ENCODE results near the gene PDSS1. TPM values are rescaled to one million over a fixed set of nuclear protein-coding genes. Genes with fewer than 3 reads are reported as not detected.

Gene PDSS1
- total and polyA plus RNA-seq, 11 donors, result 1.8 to 13.5 (median 5.6) TPM

DNA sequence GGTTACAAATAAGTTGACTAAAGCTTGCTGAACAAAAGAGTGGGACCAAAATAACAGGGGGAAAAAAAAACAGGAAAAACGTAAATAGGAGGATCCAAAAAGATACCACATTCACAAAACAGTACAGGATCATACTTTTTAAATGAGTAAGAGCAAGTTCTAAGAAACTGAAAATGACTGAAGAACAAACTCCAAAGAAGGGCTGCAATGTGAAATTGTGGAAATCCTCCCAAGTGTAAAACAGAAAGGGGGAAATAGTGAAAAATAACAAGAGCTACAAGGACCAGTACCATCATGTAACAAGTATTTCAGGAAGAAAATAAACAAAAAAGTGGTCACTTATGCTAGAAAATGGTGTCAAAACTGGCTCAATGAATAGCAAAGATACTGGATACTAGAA is 46.3 kb downstream of the PDSS1 start:
- 83 to 88% (median 86%) methylated on average over 1 of the region's 1 CpG for WGBS, 4 donors
- intact Hi-C loops (cut with DNase I), result no loop called here
- Histone ChIP-seq H3K36me3 (peaks cover 0 to 95% (median 70%) of the 10 kb centered on the region in 9 donors), H3K4me1 (peaks cover 0 to 23% (median 0%) of the 10 kb centered on the region in 12 donors), H3K27ac (peak overlapping the region in 1 of 12 donors; percentile 15), H3K4me3 (no peak overlapping the region), H3K9me3 (no peaks in the 10 kb centered on the region), H3K27me3 (no peaks in the 10 kb centered on the region)
- DNase-seq (no peak), ATAC-seq (no peak)
- no peak for TF ChIP-seq POLR2A (IDR thresholded peaks at IDR 0.05)
- TF ChIP-seq, protein P1, sequence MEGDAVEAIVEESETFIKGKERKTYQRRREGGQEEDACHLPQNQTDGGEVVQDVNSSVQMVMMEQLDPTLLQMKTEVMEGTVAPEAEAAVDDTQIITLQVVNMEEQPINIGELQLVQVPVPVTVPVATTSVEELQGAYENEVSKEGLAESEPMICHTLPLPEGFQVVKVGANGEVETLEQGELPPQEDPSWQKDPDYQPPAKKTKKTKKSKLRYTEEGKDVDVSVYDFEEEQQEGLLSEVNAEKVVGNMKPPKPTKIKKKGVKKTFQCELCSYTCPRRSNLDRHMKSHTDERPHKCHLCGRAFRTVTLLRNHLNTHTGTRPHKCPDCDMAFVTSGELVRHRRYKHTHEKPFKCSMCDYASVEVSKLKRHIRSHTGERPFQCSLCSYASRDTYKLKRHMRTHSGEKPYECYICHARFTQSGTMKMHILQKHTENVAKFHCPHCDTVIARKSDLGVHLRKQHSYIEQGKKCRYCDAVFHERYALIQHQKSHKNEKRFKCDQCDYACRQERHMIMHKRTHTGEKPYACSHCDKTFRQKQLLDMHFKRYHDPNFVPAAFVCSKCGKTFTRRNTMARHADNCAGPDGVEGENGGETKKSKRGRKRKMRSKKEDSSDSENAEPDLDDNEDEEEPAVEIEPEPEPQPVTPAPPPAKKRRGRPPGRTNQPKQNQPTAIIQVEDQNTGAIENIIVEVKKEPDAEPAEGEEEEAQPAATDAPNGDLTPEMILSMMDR (IDR thresholded peaks at IDR 0.05), result no peak

DNA sequence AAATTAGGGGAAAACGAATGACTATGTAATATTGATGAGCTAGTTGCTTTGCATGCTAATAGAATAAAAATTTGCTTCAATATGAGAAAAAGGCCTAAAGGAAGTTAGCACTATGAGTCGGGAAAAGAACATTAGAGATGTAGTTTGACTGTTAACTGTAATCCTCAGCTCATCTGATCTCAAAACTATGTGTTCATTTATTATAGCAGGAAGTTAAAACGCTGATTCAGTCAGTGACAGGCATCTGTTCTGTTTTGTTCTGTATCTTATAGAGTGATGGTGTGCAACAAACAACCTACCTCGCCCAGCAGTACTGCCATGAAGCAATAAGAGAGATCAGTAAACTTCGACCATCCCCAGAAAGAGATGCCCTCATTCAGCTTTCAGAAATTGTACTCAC is 48.6 kb downstream of the PDSS1 start:
- DNase-seq, result no peak
- no peak for ATAC-seq
- no peaks in the 10 kb centered on the region for H3K9me3 ChIP-seq
- peaks cover 0 to 8% (median 0%) of the 10 kb centered on the region in 12 donors for H3K4me1 ChIP-seq
- H3K27ac ChIP-seq, result peak overlapping the region in 1 of 12 donors; percentile 7
- WGBS, 4 donors, result 85 to 88% (median 86%) methylated on average over 5 of the region's 5 CpGs
- H3K36me3 ChIP-seq, result peaks cover 0 to 99% (median 89%) of the 10 kb centered on the region in 9 donors
- no peaks in the 10 kb centered on the region for H3K27me3 ChIP-seq
- intact Hi-C loops (cut with DNase I), result no loop called here
- H3K4me3 ChIP-seq, result no peak overlapping the region
- TF ChIP-seq POLR2A (IDR thresholded peaks at IDR 0.05), result no peak
- TF ChIP-seq, protein P1 (IDR thresholded peaks at IDR 0.05), result no peak

DNA sequence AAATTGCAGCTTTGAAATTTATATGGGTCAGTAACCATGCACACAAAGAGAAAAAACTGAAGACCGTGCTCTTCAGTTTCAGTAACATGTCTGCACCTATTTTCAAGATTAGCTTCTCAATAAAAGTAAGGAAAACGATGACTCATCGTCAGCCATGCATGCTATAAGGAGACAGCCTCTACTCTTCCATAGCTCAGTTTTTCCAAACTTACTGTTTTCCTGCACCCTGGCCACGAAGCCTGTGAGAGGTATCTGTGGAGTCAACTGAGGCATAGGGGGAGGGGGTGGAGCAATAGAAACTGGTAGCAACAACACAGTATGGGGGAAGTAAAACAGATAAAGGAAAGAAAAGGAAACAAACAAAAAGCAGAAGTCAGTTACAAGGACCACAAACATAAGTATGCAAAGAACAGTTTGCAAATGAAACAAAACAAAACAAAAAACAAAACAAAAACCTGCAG is 58.0 kb downstream of the PDSS1 start:
- TF ChIP-seq POLR2A (IDR thresholded peaks at IDR 0.05), result no peak
- TF ChIP-seq, protein P1 (IDR thresholded peaks at IDR 0.05), result no peak
- Histone ChIP-seq H3K36me3 (peaks cover 0 to 67% (median 36%) of the 10 kb centered on the region in 9 donors), H3K9me3 (no peaks in the 10 kb centered on the region), H3K27me3 (no peaks in the 10 kb centered on the region), H3K4me1 (peaks cover 0 to 11% (median 0%) of the 10 kb centered on the region in 12 donors), H3K27ac (peak overlapping the region in 1 of 12 donors; percentile 39), H3K4me3 (no peak overlapping the region)
- ATAC-seq (no peak), DNase-seq (no peak)
- WGBS, 4 donors, result 71 to 89% (median 82%) methylated on average over 4 of the region's 4 CpGs
- intact Hi-C loops (cut with DNase I), result no loop called here

DNA sequence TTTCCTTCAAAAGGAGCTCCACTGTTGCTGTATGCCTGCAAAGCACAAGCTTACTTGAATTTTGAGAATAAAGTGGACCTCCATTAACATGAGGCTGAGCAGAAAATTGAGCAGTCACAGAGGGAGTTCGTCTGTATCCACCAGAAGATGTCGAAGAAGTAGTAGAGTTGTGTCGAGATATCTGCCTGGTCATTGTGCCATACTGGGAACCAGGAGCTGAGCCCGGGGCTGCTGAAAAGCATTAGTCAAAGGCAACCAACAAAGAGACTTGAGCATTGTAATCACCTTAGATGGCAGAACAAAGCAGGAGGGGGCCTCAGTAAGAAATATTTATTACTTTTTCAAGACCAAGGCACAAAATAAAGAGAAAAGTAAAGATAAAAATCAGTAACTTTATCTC is 61.5 kb downstream of the PDSS1 start:
- Histone ChIP-seq H3K36me3 (peaks cover 0 to 73% (median 32%) of the 10 kb centered on the region in 9 donors), H3K4me1 (peaks cover 0 to 11% (median 0%) of the 10 kb centered on the region in 12 donors)
- intact Hi-C loops (cut with DNase I), result no loop called here

More for the DNA sequence above, 61.5 kb downstream of the PDSS1 start:
- Histone ChIP-seq H3K4me3 (no peak overlapping the region), H3K27me3 (no peaks in the 10 kb centered on the region), H3K27ac (no peak overlapping the region), H3K9me3 (no peaks in the 10 kb centered on the region)
- DNase-seq (no peak), ATAC-seq (no peak)
- no peak for TF ChIP-seq POLR2A (IDR thresholded peaks at IDR 0.05)
- TF ChIP-seq, protein P1 (IDR thresholded peaks at IDR 0.05), result no peak
- 80 to 84% (median 82%) methylated on average over 4 of the region's 4 CpGs for WGBS, 4 donors
